Measurements from ENCODE around the gene ADGRE1.

The ADGRE1 gene

GRCh38 chr19:6903446-6903845 lies 16.1 kb downstream of the ADGRE1 start:
- peaks cover 23% of the 10 kb centered on the region for H3K36me3 Mint-ChIP-seq (ENCODE audit: low read depth)

GRCh38 chr19:6906559-6907060 lies 19.2 kb downstream of the ADGRE1 start:
- H3K27ac Mint-ChIP-seq: no peak overlapping the region
- H3K36me3 Mint-ChIP-seq (ENCODE audit: low read depth): peaks cover 14% of the 10 kb centered on the region
- H3K27me3 Mint-ChIP-seq: no peaks in the 10 kb centered on the region
- no peak for DNase-seq
- ATAC-seq: no peak
- H3K4me1 Mint-ChIP-seq: no peaks in the 10 kb centered on the region
- peaks cover 18% of the 10 kb centered on the region for H3K9me3 Mint-ChIP-seq
- H3K4me3 Mint-ChIP-seq: no peak overlapping the region

More at GRCh38 chr19:6903446-6903845, 16.1 kb downstream of the ADGRE1 start:
- no peaks in the 10 kb centered on the region for H3K27me3 Mint-ChIP-seq
- H3K4me1 Mint-ChIP-seq: no peaks in the 10 kb centered on the region
- no peak for DNase-seq
- H3K4me3 Mint-ChIP-seq: no peak overlapping the region
- no peak for ATAC-seq
- H3K27ac Mint-ChIP-seq: no peak overlapping the region
- H3K9me3 Mint-ChIP-seq: peaks cover 26% of the 10 kb centered on the region

GRCh38 chr19:6911523-6911922 lies 24.1 kb downstream of the ADGRE1 start:
- Mint-ChIP-seq H3K27ac (no peak overlapping the region), H3K36me3 (ENCODE audit: low read depth) (peaks cover 21% of the 10 kb centered on the region), H3K9me3 (peaks cover 30% of the 10 kb centered on the region), H3K4me3 (no peak overlapping the region), H3K4me1 (no peaks in the 10 kb centered on the region), H3K27me3 (no peaks in the 10 kb centered on the region)
- ATAC-seq: no peak
- DNase-seq: no peak

GRCh38 chr19:6914321-6914720 lies 26.9 kb downstream of the ADGRE1 start:
- peaks cover 20% of the 10 kb centered on the region for H3K9me3 Mint-ChIP-seq
- peaks cover 15% of the 10 kb centered on the region for H3K36me3 Mint-ChIP-seq (ENCODE audit: low read depth)
- DNase-seq (no peak), ATAC-seq (no peak)
- no peaks in the 10 kb centered on the region for H3K27me3 Mint-ChIP-seq
- H3K4me3 Mint-ChIP-seq: no peak overlapping the region
- no peak overlapping the region for H3K27ac Mint-ChIP-seq
- no peaks in the 10 kb centered on the region for H3K4me1 Mint-ChIP-seq

GRCh38 chr19:6916952-6917351 lies 29.6 kb downstream of the ADGRE1 start:
- Mint-ChIP-seq H3K9me3 (peaks cover 15% of the 10 kb centered on the region), H3K36me3 (ENCODE audit: low read depth) (peaks cover 16% of the 10 kb centered on the region), H3K4me3 (no peak overlapping the region), H3K27me3 (no peaks in the 10 kb centered on the region), H3K27ac (no peak overlapping the region), H3K4me1 (no peaks in the 10 kb centered on the region)
- DNase-seq (no peak), ATAC-seq (no peak)

GRCh38 chr19:6925386-6925785 lies 38.0 kb downstream of the ADGRE1 start:
- H3K9me3 Mint-ChIP-seq: peaks cover 5% of the 10 kb centered on the region
- H3K27ac Mint-ChIP-seq: no peak overlapping the region
- H3K4me1 Mint-ChIP-seq: peaks cover 4% of the 10 kb centered on the region
- peaks cover 6% of the 10 kb centered on the region for H3K36me3 Mint-ChIP-seq (ENCODE audit: low read depth)
- ATAC-seq (no peak), DNase-seq (no peak)
- H3K27me3 Mint-ChIP-seq: no peaks in the 10 kb centered on the region
- no peak overlapping the region for H3K4me3 Mint-ChIP-seq

GRCh38 chr19:6925801-6926751 lies 38.7 kb downstream of the ADGRE1 start:
- H3K27ac Mint-ChIP-seq: no peak overlapping the region

GRCh38 chr19:6930190-6930589 lies 42.8 kb downstream of the ADGRE1 start:
- peaks cover 6% of the 10 kb centered on the region for H3K36me3 Mint-ChIP-seq (ENCODE audit: low read depth)
- ATAC-seq (no peak), DNase-seq (no peak)
- no peaks in the 10 kb centered on the region for H3K27me3 Mint-ChIP-seq
- no peak overlapping the region for H3K27ac Mint-ChIP-seq
- H3K4me3 Mint-ChIP-seq: no peak overlapping the region
- H3K9me3 Mint-ChIP-seq: peaks cover 5% of the 10 kb centered on the region
- H3K4me1 Mint-ChIP-seq: peaks cover 4% of the 10 kb centered on the region

More at GRCh38 chr19:6925801-6926751, 38.7 kb downstream of the ADGRE1 start:
- H3K9me3 Mint-ChIP-seq: peaks cover 5% of the 10 kb centered on the region
- peaks cover 4% of the 10 kb centered on the region for H3K4me1 Mint-ChIP-seq
- peaks cover 6% of the 10 kb centered on the region for H3K36me3 Mint-ChIP-seq (ENCODE audit: low read depth)
- no peak overlapping the region for H3K4me3 Mint-ChIP-seq
- ATAC-seq (no peak), DNase-seq (no peak)
- H3K27me3 Mint-ChIP-seq: no peaks in the 10 kb centered on the region

GRCh38 chr19:6935069-6935468 lies 47.7 kb downstream of the ADGRE1 start:
- Mint-ChIP-seq H3K36me3 (ENCODE audit: low read depth) (peaks cover 2% of the 10 kb centered on the region), H3K9me3 (no peaks in the 10 kb centered on the region), H3K4me1 (no peaks in the 10 kb centered on the region), H3K27me3 (no peaks in the 10 kb centered on the region), H3K27ac (no peak overlapping the region), H3K4me3 (no peak overlapping the region)
- DNase-seq (no peak), ATAC-seq (no peak)

GRCh38 chr19:6935618-6936017 lies 48.2 kb downstream of the ADGRE1 start:
- DNase-seq: no peak
- H3K4me1 Mint-ChIP-seq: no peaks in the 10 kb centered on the region
- no peak overlapping the region for H3K27ac Mint-ChIP-seq
- no peaks in the 10 kb centered on the region for H3K9me3 Mint-ChIP-seq
- H3K27me3 Mint-ChIP-seq: no peaks in the 10 kb centered on the region
- peaks cover 2% of the 10 kb centered on the region for H3K36me3 Mint-ChIP-seq (ENCODE audit: low read depth)
- no peak overlapping the region for H3K4me3 Mint-ChIP-seq
- no peak for ATAC-seq

GRCh38 chr19:6945733-6946132 lies 58.4 kb downstream of the ADGRE1 start:
- Mint-ChIP-seq H3K4me3 (no peak overlapping the region), H3K4me1 (peaks cover 14% of the 10 kb centered on the region), H3K27me3 (no peaks in the 10 kb centered on the region), H3K36me3 (ENCODE audit: low read depth) (no peaks in the 10 kb centered on the region), H3K9me3 (no peaks in the 10 kb centered on the region), H3K27ac (no peak overlapping the region)
- ATAC-seq (no peak), DNase-seq (no peak)

- Mint-ChIP-seq H3K9me3 (no peaks in the 10 kb centered on the region), H3K27ac (no peak overlapping the region), H3K4me3 (no peak overlapping the region), H3K36me3 (ENCODE audit: low read depth) (no peaks in the 10 kb centered on the region), H3K4me1 (peaks cover 14% of the 10 kb centered on the region), H3K27me3 (no peaks in the 10 kb centered on the region)
- DNase-seq (peak; percentile 57), ATAC-seq (peak; percentile 96)
Measured at GRCh38 chr19:6947745-6948144, 60.4 kb downstream of the ADGRE1 start.

- no peak for ATAC-seq
- Mint-ChIP-seq H3K9me3 (no peaks in the 10 kb centered on the region), H3K27me3 (no peaks in the 10 kb centered on the region), H3K27ac (no peak overlapping the region), H3K4me1 (peaks cover 18% of the 10 kb centered on the region), H3K4me3 (no peak overlapping the region), H3K36me3 (ENCODE audit: low read depth) (no peaks in the 10 kb centered on the region)
- DNase-seq: no peak
Measured at GRCh38 chr19:6948884-6949283, 61.5 kb downstream of the ADGRE1 start.

- Mint-ChIP-seq H3K9me3 (no peaks in the 10 kb centered on the region), H3K4me3 (no peak overlapping the region), H3K36me3 (ENCODE audit: low read depth) (no peaks in the 10 kb centered on the region), H3K27me3 (no peaks in the 10 kb centered on the region), H3K27ac (no peak overlapping the region), H3K4me1 (peaks cover 8% of the 10 kb centered on the region)
- ATAC-seq: no peak
- DNase-seq: no peak
Measured at GRCh38 chr19:6952956-6953355, 65.6 kb downstream of the ADGRE1 start.

GRCh38 chr19:6955082-6955481 lies 67.7 kb downstream of the ADGRE1 start:
- Mint-ChIP-seq H3K27ac (no peak overlapping the region), H3K4me1 (peaks cover 4% of the 10 kb centered on the region), H3K36me3 (ENCODE audit: low read depth) (no peaks in the 10 kb centered on the region), H3K27me3 (no peaks in the 10 kb centered on the region), H3K4me3 (no peak overlapping the region), H3K9me3 (no peaks in the 10 kb centered on the region)
- DNase-seq: no peak
- no peak for ATAC-seq
